Measurements from ENCODE around the gene ADCK2.
"Not testable (repeated sequence)": the region's sequence is repeated elsewhere in the genome, so short reads cannot be mapped to it uniquely, and the experiment has no call there.

The ADCK2 gene

DNA sequence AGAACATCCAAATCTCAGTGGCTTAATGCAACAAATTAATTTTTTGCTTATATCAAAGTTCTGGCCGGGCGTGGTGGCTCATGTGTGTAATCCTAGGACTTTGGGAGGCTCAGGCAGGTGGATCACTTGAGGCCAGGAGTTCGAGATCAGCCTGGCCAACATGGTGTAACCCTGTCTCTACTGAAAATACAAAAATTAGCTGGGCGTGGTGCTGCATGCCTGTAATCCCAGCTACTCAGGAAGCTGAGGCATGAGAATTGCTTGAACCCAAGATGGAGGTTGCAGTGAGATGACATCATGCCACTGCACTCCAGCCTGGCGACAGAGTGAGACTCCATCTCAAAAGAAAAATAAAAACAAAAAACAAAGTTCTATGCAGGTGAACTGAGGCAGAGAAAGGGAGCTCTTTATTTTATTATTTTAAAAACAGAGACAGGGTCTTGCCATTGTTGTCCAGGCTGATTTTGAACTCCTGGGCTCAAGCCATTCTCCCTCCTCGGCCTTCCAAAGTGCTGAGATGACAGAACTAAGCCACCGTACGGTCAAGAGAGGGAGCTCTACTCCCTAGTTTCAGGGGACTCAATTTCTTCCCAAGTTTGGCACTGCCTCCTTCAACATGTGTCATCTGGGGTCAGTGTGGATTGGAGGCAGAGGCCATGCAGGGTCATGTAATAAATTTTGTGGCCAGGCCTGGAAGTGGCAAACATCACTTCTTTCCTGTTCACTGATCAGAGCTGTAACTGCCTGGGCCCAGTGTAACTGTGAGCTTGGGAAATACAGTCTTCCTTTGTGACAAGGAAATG, 2.4 kb downstream of the ADCK2 start:
- DNase-seq = no peak

DNA sequence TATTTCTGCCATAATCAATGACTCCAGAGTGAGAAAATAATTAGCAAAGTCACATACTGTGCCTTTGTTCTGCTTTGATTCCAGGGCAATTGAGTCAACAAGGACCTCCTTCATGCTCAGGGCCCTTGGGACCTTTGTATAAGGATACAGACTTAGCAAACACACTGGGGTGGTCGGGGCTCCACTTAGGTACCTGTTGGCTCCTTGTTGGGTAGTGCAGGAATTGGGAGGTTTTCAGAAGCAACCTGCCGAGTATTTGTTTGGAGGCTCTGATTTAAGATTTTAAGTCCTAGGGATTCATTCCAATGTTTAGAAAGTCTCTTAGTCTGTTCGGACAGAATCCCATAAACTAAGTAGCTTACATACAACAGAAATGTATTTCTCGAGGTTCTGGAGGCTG, 3.0 kb downstream of the ADCK2 start:
- DNase-seq = no peak

DNA sequence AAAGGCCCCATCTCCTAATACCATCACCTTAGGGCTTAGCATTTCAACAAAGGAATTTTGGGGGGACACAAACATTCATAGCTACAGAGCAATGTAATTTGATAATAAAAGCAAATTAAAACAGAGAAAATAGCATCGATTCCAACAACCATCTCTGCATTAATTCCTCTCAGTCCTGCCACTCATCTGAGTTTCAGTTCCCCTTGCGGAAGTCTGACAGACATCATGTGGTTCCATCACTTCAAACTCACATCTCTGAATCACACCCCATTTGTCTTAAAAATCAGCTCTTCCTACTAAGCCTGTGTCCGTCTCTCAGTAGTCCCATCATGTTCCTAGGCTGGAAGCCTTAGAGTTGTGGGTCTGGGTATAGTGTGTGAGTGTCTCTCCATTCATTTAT, 3.6 kb downstream of the ADCK2 start:
- DNase-seq = no peak

GRCh38 chr7:140676956-140677355, 4.2 kb downstream of the ADCK2 start:
- DNase-seq = not testable (repeated sequence)

DNA sequence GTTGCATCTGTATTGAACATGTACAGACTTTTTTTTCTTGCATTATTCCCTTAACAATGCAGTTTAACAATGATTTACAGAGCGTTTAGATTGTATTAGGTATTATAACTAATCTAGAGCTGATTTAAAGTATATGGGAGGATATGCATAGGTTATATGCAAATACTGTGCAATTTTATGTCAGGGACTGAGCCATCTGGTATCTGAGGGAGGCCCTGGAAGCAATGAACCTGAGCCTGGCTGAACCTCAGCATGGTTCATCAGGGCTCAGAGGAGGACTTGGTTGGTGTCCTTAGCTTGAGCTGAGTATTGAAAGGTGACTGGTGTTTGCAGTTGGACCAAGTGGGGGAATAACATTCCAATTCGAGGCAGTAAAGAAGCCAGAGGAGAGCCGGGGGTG, 4.8 kb downstream of the ADCK2 start:
- DNase-seq = no peak

- no peak for DNase-seq
Measured at GRCh38 chr7:140678081-140678815, 5.5 kb downstream of the ADCK2 start.

GRCh38 chr7:140678816-140679130, 6.0 kb downstream of the ADCK2 start:
- no peak for DNase-seq

DNA sequence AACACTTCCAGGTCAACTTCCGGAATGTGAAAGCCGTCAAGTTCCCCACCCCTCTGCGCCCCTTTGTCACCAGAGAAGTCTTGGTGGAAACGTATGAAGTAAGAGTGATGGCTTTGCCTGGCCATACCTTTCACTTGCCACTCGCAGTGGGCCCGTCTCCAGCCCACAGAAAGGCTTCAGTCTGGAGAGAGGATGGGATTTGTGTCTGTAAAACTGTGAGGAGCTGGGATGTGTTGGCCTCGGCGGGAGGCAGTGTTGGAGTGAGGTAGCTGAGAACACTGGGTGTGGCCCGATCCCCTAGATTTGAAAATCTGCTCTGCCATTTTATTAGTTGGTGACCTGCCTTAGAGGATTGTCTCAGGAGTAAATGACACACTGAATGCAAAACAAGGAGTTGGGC, 6.4 kb downstream of the ADCK2 start:
- DNase-seq = no peak

GRCh38 chr7:140680886-140681285, 8.1 kb downstream of the ADCK2 start:
- DNase-seq = no peak

GRCh38 chr7:140681766-140682165, 9.0 kb downstream of the ADCK2 start:
- DNase-seq = no peak

- DNase-seq = no peak
Measured at GRCh38 chr7:140683657-140684056, 10.9 kb downstream of the ADCK2 start.

DNA sequence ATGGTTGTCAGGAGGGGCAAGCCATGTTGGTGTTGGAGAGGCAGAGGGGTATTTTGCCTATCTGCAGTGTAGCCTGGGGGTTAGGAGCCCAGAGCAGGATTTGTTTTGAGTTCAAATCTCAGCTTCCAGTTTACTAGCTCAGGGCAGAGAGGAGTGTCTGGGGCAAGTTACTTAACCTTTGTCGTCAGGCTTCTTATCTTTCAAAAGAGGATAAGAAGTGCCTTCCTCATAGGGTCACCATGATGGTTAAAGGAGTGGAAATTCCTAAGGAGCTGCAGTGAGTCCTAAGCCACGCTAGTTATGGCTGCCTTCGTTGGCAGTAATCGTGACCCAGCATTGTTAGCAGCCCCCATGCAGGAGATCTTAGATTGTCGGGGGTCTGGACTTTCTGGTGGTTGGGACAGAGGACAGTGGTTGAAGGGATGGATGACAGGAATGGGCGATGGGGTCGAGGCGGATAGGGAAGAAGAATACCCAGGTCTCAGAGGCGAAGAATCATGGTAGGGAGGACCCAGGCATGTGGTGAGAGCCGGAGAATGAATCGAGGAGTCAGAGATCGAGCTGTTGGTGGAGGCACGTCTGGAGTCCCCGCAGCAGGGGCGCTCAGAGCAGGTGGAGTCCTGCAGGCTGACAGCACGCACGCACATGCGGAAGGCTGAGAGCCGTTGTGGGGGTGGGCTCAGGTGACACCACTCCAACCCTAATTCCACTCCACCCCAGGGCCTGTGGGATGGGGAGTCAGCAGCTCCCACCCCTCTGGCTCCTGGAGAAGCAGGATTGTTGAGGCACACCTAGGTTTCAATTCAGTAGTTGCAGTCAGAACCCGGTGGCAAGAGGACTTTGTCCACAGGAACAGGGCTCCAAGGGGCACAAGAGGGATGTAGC, 11.6 kb downstream of the ADCK2 start:
- no peak for DNase-seq

GRCh38 chr7:140685407-140686087, 12.8 kb downstream of the ADCK2 start:
- no peak for DNase-seq

- DNase-seq = no peak
Measured at GRCh38 chr7:140686921-140687320, 14.2 kb downstream of the ADCK2 start.

DNA sequence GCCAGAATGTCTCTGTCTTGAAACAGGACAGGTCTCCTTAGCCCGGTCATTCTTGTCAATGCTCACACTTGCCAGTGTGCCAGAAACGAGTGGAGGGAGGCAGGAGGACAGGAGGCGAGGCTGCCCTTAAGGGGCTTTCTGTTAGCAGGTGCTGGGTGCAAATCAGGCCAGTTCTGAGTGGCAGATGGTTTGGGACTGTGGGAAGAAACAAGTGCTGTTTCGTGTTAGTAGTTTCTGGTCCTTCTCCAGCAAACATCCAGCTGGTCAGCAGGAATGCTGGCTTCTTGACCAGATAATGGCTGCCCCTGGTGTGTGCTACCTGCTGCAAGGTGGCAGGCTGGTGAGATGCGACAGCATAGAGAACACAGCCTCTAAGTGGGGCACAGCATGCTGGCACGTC, 15.6 kb downstream of the ADCK2 start:
- DNase-seq = no peak

DNA sequence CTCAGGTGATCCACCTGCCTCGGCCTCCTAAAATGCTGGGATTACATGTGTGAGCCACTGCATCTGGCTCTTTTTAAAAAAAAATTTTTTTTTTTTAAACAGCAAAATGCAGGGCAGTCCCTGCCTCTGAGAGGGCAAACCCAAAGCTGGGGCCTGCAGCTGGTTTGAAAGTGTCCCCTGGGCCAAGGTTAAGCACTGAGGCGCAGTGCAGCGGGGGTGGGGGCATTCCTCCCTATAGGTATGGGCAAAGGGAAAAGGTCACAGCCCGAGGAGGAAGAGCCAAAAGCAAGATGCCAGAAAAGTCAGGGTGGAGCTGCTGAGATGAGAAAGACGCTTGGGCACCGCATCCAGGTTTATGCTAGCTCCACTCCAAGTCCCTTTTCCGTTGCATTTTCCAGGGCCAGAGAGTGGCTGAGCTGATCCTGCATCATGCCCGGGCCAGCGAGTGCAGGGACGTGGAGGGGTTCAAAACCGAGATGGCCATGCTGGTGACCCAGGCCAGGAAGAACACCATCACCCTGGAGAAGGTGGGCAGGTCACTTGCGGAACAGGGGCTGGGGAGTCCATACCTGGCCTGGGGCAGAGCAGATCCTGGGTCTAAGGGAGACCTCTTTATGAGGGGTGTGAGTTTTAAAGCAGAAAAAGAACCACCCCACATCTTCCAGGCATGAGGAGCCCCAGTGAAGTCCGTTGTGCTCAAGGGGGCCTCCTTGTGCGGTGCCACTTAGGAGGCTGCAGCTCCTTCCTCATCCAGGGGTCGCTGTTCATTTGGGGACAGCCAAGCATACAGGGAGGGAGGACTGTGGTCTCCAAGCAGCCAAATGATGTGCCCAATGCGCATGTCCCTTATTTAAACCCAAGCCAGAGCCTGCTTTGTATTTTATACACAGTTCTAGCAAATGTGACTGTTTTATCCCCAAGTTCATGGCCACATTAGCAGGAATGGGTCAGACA, 16.7 kb downstream of the ADCK2 start:
- DNase-seq = no peak

GRCh38 chr7:140691376-140692045, 18.8 kb downstream of the ADCK2 start:
- DNase-seq = no peak

DNA sequence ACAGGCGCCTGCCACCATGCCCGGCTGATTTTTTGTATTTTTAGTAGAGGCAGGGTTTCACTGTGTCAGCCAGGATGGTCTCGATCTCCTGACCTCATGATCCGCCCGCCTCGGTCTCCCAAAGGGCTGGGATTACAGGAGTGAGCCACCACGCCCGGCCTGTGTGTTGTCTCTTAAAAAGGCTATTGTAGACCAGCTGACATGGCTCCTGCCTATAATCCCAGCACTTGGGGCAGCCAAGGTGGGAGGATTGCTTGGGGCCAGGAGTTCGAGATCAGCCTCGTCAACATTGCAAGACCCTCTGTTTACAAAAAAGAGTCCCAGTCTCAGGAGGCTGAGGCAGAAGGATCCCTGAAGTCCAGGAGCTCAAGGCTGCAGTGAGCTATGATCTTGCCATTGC, 21.1 kb downstream of the ADCK2 start:
- not testable (repeated sequence) for DNase-seq

- no peak for DNase-seq
Measured at GRCh38 chr7:140694592-140694991, 21.8 kb downstream of the ADCK2 start.

DNA sequence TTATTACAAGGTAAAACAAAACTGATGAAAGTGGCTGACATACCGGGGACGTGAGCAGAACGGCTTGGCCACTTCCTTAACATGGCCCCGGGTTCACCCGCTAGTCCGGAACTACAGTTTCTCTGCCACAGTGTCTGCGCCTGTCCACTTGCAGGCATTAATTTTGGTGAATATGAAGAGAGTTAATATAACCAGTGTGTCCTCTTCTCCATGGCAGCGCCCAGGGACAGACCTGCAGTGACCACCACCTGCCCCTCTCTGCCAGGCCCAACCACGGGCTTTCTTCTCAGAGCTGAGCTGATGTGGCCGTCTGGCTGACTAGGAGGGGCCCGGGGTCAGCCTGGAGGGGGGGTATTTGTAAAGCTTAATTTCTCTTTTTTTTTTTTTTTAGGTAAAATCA, 22.6 kb downstream of the ADCK2 start:
- no peak for DNase-seq

DNA sequence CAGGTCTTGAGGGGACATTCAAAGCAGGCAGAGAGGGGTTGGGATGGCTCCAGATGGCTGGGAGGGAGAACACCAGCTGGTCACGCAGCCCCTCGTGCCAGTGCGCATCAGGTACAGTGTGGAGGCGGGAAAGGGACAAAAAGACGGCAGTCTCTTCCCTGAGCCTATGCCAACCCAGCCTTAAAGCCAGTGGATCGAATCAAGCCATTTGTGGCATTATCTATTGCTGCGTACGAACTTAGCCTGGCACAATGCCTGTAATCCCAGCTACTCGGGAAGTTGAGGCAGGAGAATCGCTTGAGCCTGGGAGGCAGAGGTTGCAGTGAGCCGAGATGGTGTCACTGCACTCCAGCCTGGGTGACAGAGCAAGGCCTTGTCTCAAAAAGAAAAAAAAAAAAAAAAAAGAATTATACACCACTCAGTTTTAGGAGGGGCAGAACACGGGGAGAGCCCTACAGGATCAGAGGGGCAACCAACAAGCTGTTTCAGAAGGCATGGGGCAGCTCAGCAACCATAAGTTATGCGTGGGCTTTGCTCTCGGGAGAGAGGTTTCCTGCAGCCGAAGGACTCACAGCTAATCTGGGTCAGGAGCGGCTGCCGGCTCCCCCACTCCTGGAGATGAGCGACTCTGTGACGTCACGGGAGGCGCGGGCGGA, 23.4 kb downstream of the ADCK2 start:
- DNase-seq = peak; percentile 96 to 97
